H9 (cell line): ENCODE measurements around the gene PRMT7. TPM values are rescaled to one million over a fixed set of nuclear protein-coding genes. Genes with fewer than 3 reads are reported as not detected.

Experiments used
- DNase-seq: peaks from one replicate; pipeline ENCODE4 v3.0.0-alpha.2; 2017
- H2AFZ ChIP-seq: one replicate; pipeline ENCODE4 v1.6.1; 2013; ENCODE audit warnings: mild to moderate bottlenecking, low read length, control low read depth, moderate library complexity
- H2AK5ac ChIP-seq: 2 replicates; pipeline ENCODE4 v1.6.1; 2013; ENCODE audit warnings: low read length, control low read depth, mixed read lengths; ENCODE audit not compliant: insufficient read length
- H2BK120ac ChIP-seq: one replicate; pipeline ENCODE4 v1.6.1; 2013; ENCODE audit warnings: low read depth, mild to moderate bottlenecking, low read length, control low read depth, inconsistent platforms; ENCODE audit not compliant: poor library complexity, severe bottlenecking
- H2BK12ac ChIP-seq: 2 replicates; pipeline ENCODE4 v1.6.1; 2013; ENCODE audit warnings: low read length, control low read depth, mixed read lengths, low read depth; ENCODE audit not compliant: insufficient read length
- H2BK15ac ChIP-seq: 2 replicates; pipeline ENCODE4 v1.6.1; 2013; ENCODE audit warnings: low read depth, low read length, control low read depth
- H2BK20ac ChIP-seq: one replicate; pipeline ENCODE4 v1.6.1; 2013; ENCODE audit warnings: low read depth, mild to moderate bottlenecking, low read length, control low read depth, inconsistent platforms; ENCODE audit not compliant: poor library complexity, severe bottlenecking
- H2BK5ac ChIP-seq: 2 replicates; pipeline ENCODE4 v1.6.1; 2013; ENCODE audit warnings: low read length, control low read depth, mixed read lengths; ENCODE audit not compliant: insufficient read length
- H3K14ac ChIP-seq: 2 replicates; pipeline ENCODE4 v1.6.1; 2013; ENCODE audit warnings: low read length, control low read depth; ENCODE audit not compliant: insufficient read depth
- H3K18ac ChIP-seq: 2 replicates; pipeline ENCODE4 v1.6.1; 2013; ENCODE audit warnings: low read depth, mild to moderate bottlenecking, mixed read lengths, low read length, control low read depth; ENCODE audit not compliant: insufficient read length
- H3K23ac ChIP-seq: 2 replicates; pipeline ENCODE4 v1.6.1; 2013; ENCODE audit warnings: low read length, control low read depth, mixed read lengths, low read depth; ENCODE audit not compliant: insufficient read length
- H3K23me2 ChIP-seq: 2 replicates; pipeline ENCODE4 v1.6.1; 2013; ENCODE audit warnings: low read depth, mild to moderate bottlenecking, mixed read lengths, low read length, control low read depth; ENCODE audit not compliant: insufficient read length, poor library complexity, severe bottlenecking
- H3K27ac ChIP-seq: 2 replicates; pipeline ENCODE4 v1.5.1; 2013; ENCODE audit warnings: low read length, control low read depth, mixed read lengths, low read depth; ENCODE audit not compliant: insufficient read length
- H3K27me3 ChIP-seq: 2 replicates; pipeline ENCODE4 v1.6.1; 2013; ENCODE audit warnings: low read length, control low read depth, inconsistent platforms; ENCODE audit not compliant: insufficient read depth
- H3K4ac ChIP-seq: 2 replicates; pipeline ENCODE4 v1.6.1; 2013; ENCODE audit warnings: low read depth, mild to moderate bottlenecking, control low read depth, inconsistent platforms, low read length, moderate library complexity
- H3K4me1 ChIP-seq: 2 replicates; pipeline ENCODE4 v1.6.1; 2013; ENCODE audit warnings: low read length, control low read depth, inconsistent platforms; ENCODE audit not compliant: insufficient read depth
- H3K4me2 ChIP-seq: 2 replicates; pipeline ENCODE4 v1.6.1; 2013; ENCODE audit warnings: low read length, control low read depth, mixed read lengths; ENCODE audit not compliant: insufficient read length, insufficient read depth
- H3K56ac ChIP-seq: 2 replicates; pipeline ENCODE4 v1.6.1; 2013; ENCODE audit warnings: low read depth, mild to moderate bottlenecking, mixed read lengths, low read length, control low read depth; ENCODE audit not compliant: insufficient read length
- H3K79me1 ChIP-seq: 2 replicates; pipeline ENCODE4 v1.6.1; 2013; ENCODE audit warnings: low read depth, mild to moderate bottlenecking, moderate library complexity, low read length, control low read depth, inconsistent platforms; ENCODE audit not compliant: insufficient read depth, poor library complexity, severe bottlenecking
- H3K79me2 ChIP-seq: 2 replicates; pipeline ENCODE4 v1.6.1; 2013; ENCODE audit warnings: low read length, control low read depth, inconsistent platforms; ENCODE audit not compliant: insufficient read depth
- H3K9ac ChIP-seq: 2 replicates; pipeline ENCODE4 v1.6.1; 2013; ENCODE audit warnings: low read length, control low read depth, mixed read lengths; ENCODE audit not compliant: insufficient read length; ENCODE audit errors: extremely low read depth
- H3K9me3 ChIP-seq: one replicate; pipeline ENCODE4 v1.6.1; 2013; ENCODE audit warnings: low read depth, low read length, inconsistent platforms; ENCODE audit not compliant: control insufficient read depth
- H3T11ph ChIP-seq: one replicate; pipeline ENCODE4 v1.6.1; 2013; ENCODE audit warnings: mild to moderate bottlenecking, low read length, control low read depth, inconsistent platforms
- H4K20me1 ChIP-seq: one replicate; pipeline ENCODE4 v1.6.1; 2013; ENCODE audit not compliant: control insufficient read depth, insufficient read length, insufficient read depth
- H4K5ac ChIP-seq: 2 replicates; pipeline ENCODE4 v1.6.1; 2013; ENCODE audit warnings: low read depth, mild to moderate bottlenecking, mixed read lengths, low read length, control low read depth; ENCODE audit not compliant: insufficient read length
- H4K8ac ChIP-seq: replicated peaks from 2 replicates; pipeline ENCODE4 v1.6.1; 2013; ENCODE audit warnings: low read length, control low read depth, mixed read lengths, low read depth; ENCODE audit not compliant: insufficient read length
- H4K91ac ChIP-seq: 2 replicates; pipeline ENCODE4 v1.6.1; 2013; ENCODE audit warnings: low read depth, mild to moderate bottlenecking, moderate library complexity, mixed read lengths, low read length, control low read depth; ENCODE audit not compliant: insufficient read length
- H3K27ac Mint-ChIP-seq, 3 experiments: 2 replicates in 2 of 3; 3 replicates in 1 of 3; pipeline ENCODE4 v1.8.0; 2020 to 2021; ENCODE audit warnings: mixed read lengths in 3 of 3, mild to moderate bottlenecking in 1 of 3, moderate library complexity in 1 of 3
- H3K27me3 Mint-ChIP-seq: 2 replicates; pipeline ENCODE4 v1.8.0; 2021; ENCODE audit warnings: low read depth, mild to moderate bottlenecking, moderate library complexity, mixed read lengths
- H3K36me3 Mint-ChIP-seq, 3 experiments: 2 replicates in 2 of 3; 3 replicates in 1 of 3; pipeline ENCODE4 v1.8.0; 2020 to 2021; ENCODE audit warnings: low read depth in 3 of 3, mixed read lengths in 3 of 3; ENCODE audit not compliant: insufficient read depth in 1 of 3
- H3K4me1 Mint-ChIP-seq, 2 experiments: 2 replicates each; pipeline ENCODE4 v1.8.0; 2020; ENCODE audit warnings: mixed read lengths in 2 of 2
- H3K4me3 Mint-ChIP-seq, 2 experiments: 2 replicates in 1 of 2; 3 replicates in 1 of 2; pipeline ENCODE4 v1.8.0; 2020 to 2021; ENCODE audit warnings: mild to moderate bottlenecking in 2 of 2, mixed read lengths in 2 of 2, moderate library complexity in 1 of 2
- H3K9me3 Mint-ChIP-seq, 2 experiments: 2 replicates in 1 of 2; 3 replicates in 1 of 2; pipeline ENCODE4 v1.8.0; 2020; ENCODE audit warnings: mild to moderate bottlenecking in 2 of 2, mixed read lengths in 2 of 2, moderate library complexity in 1 of 2
- CTCF ChIP-seq: fragments of 200-600 bp; sonication (generic); conservative IDR thresholded peaks from 3 replicates; pipeline ENCODE4 v1.8.0; 2021; ENCODE audit warnings: antibody characterized with exemption, mild to moderate bottlenecking
- WGBS: extraction: QIAGEN DNeasy Blood & Tissue Kit; methylation state at CpG from one replicate; pipeline ENCODE4 v1.1.7; 2013; ENCODE audit warnings: missing lambda C conversion rate, low lambda C conversion rate, mixed read lengths; ENCODE audit not compliant: insufficient read length; ENCODE audit errors: extremely low coverage; 5-methylcytosine and 5-hydroxymethylcytosine counted together
- total RNA-seq: library from RNA; stranded (reverse); gene quantifications from 2 replicates; pipeline ENCODE4 v1.2.1, GENCODE V29; 2021

PRMT7 gene
- total RNA-seq, 1 experiment from 2014 or later = 56.6 TPM

GRCh38 chr16:68276223-68276622, 34.6 kb upstream of the PRMT7 start:
- Histone ChIP-seq H2BK5ac (no peak overlapping the region), H2AFZ (no peak overlapping the region), H3K18ac (no peak overlapping the region), H2BK15ac (no peak overlapping the region), H2BK20ac (no peak overlapping the region), H3K27ac (no peak overlapping the region), H3K27me3 (no peaks in the 10 kb centered on the region), H3K14ac (no peak overlapping the region), H3K9ac (no peak overlapping the region), H3K56ac (no peak overlapping the region), H3K79me1 (no peaks in the 10 kb centered on the region), H3K4me2 (no peak overlapping the region), H3K79me2 (no peaks in the 10 kb centered on the region), H3K4me1 (no peaks in the 10 kb centered on the region), H4K8ac (no peak overlapping the region), H4K5ac (no peak overlapping the region), H2BK120ac (no peak overlapping the region), H3K23me2 (no peaks in the 10 kb centered on the region), H2BK12ac (no peak overlapping the region), H3K9me3 (no peaks in the 10 kb centered on the region), H3T11ph (no peak overlapping the region), H2AK5ac (no peak overlapping the region), H3K4ac (no peak overlapping the region), H3K23ac (no peak overlapping the region), H4K91ac (no peak overlapping the region), H4K20me1 (no peaks in the 10 kb centered on the region)
- Mint-ChIP-seq H3K27ac (peak overlapping the region in 1 of 3 experiments; percentile 53; a peak in 1 of 7 replicates), H3K9me3 (no peaks in the 10 kb centered on the region), H3K4me1 (peaks cover 0 to 5% of the 10 kb centered on the region in 2 experiments; a peak in 2 of 4 replicates), H3K4me3 (no peak overlapping the region), H3K27me3 (no peaks in the 10 kb centered on the region), H3K36me3 (peaks cover 16 to 30% (median 19%) of the 10 kb centered on the region in 3 experiments; a peak in 5 of 7 replicates)
- no CpG with 5 or more reads among the region's 3 CpGs for WGBS
- no peak for DNase-seq
- no peak for TF ChIP-seq CTCF
